Smooth muscle cell (in vitro differentiated cells): Measurements from ENCODE around the gene TAS2R60. TPM values are rescaled to one million over a fixed set of nuclear protein-coding genes. Genes with fewer than 3 reads are reported as not detected.
A peak's percentile ranks its signal among the peaks of the same experiment; 100 is the strongest.
"Not testable (repeated sequence)": the region's sequence is repeated elsewhere in the genome, so short reads cannot be mapped to it uniquely, and the experiment has no call there.

ENCODE experiments used
- DNase-seq: peaks from one replicate; lab custom pipeline; 2025; ENCODE audit not compliant: unreplicated experiment; lab: John Stamatoyannopoulos, UW
- H2AFZ ChIP-seq: fragments of 200-600 bp; sonication (generic); 2 replicates; pipeline ENCODE4 v1.6.0; 2016; ENCODE audit warnings: antibody characterized with exemption, low read depth, mild to moderate bottlenecking
- H3F3A ChIP-seq: fragments of 200-600 bp; sonication (generic); 2 replicates; pipeline ENCODE4 v1.6.0; 2017; ENCODE audit warnings: antibody characterized with exemption, low read depth
- H3K27ac ChIP-seq: fragments of 200-600 bp; sonication (generic); 2 replicates; pipeline ENCODE4 v1.5.1; 2016; ENCODE audit warnings: low read depth, mild to moderate bottlenecking
- H3K27me3 ChIP-seq: fragments of 200-600 bp; sonication (generic); 2 replicates; pipeline ENCODE4 v1.6.1; 2016; ENCODE audit warnings: low read depth, mild to moderate bottlenecking
- H3K36me3 ChIP-seq: fragments of 200-600 bp; sonication (generic); 2 replicates; pipeline ENCODE4 v1.5.1; 2016; ENCODE audit warnings: low read depth
- H3K4me1 ChIP-seq: fragments of 200-600 bp; sonication (generic); 2 replicates; pipeline ENCODE4 v1.5.1; 2016; ENCODE audit warnings: low read depth
- H3K4me2 ChIP-seq: fragments of 200-600 bp; sonication (generic); 2 replicates; pipeline ENCODE4 v1.6.0; 2016; ENCODE audit warnings: mild to moderate bottlenecking
- H3K4me3 ChIP-seq: fragments of 200-600 bp; sonication (generic); 2 replicates; pipeline ENCODE4 v1.5.1; 2016; ENCODE audit warnings: mild to moderate bottlenecking
- H3K79me2 ChIP-seq: fragments of 200-600 bp; sonication (generic); 2 replicates; pipeline ENCODE4 v1.6.0; 2016; ENCODE audit warnings: low read depth, mild to moderate bottlenecking
- H3K9ac ChIP-seq: fragments of 200-600 bp; sonication (generic); 2 replicates; pipeline ENCODE4 v1.6.0; 2016; ENCODE audit warnings: low read depth
- H3K9me3 ChIP-seq: fragments of 200-600 bp; sonication (generic); replicated peaks from 2 replicates; pipeline ENCODE4 v1.5.1; 2016; ENCODE audit warnings: low read depth
- H4K20me1 ChIP-seq: fragments of 200-600 bp; sonication (generic); 2 replicates; pipeline ENCODE4 v1.6.0; 2016; ENCODE audit warnings: low read depth
- CTCF ChIP-seq: fragments of 200-600 bp; sonication (generic); IDR thresholded peaks from 2 replicates; pipeline ENCODE4 v1.5.1; 2017; ENCODE audit warnings: borderline replicate concordance, mild to moderate bottlenecking, antibody characterized with exemption; ENCODE audit not compliant: insufficient read depth, poor library complexity, severe bottlenecking
- WGBS: methylation state at CpG from one replicate; pipeline ENCODE4 v1.1.7; 2016; ENCODE audit warnings: low lambda C conversion rate; 5-methylcytosine and 5-hydroxymethylcytosine counted together
- polyA plus RNA-seq: library from polyadenylated mRNA; unstranded; fragments of >200 nt; fragmentation: Nextera tagmentation; extraction: Ambion mirVana; gene quantifications from 2 replicates; pipeline ENCODE4 v1.2.1, GENCODE V29; 2016
- total RNA-seq: library from RNA; depleted of rRNA; stranded (reverse); fragments of >200 nt; gene quantifications from 2 replicates; pipeline ENCODE4 v1.2.3, GENCODE V29; 2014

Gene TAS2R60
- total and polyA plus RNA-seq, 2 experiments from 2014 or later, result not detected

GRCh38 chr7:143410521-143411004 is 32.7 kb upstream of the TAS2R60 start:
- Histone ChIP-seq H3K4me3 (no peak overlapping the region), H3K4me2 (peak overlapping the region; percentile 76), H3K79me2 (no peaks in the 10 kb centered on the region), H3K27ac (peak overlapping the region; percentile 29), H4K20me1 (no peaks in the 10 kb centered on the region), H3K27me3 (no peaks in the 10 kb centered on the region), H3K9me3 (no peaks in the 10 kb centered on the region), H3K36me3 (no peaks in the 10 kb centered on the region), H3F3A (peaks cover 3% of the 10 kb centered on the region), H3K4me1 (peaks cover 25% of the 10 kb centered on the region), H3K9ac (no peak overlapping the region), H2AFZ (peak overlapping the region; percentile 79)
- DNase-seq, result no peak
- no peak for TF ChIP-seq CTCF
- WGBS, result 8% methylated on average over 6 of the region's 6 CpGs

DNA sequence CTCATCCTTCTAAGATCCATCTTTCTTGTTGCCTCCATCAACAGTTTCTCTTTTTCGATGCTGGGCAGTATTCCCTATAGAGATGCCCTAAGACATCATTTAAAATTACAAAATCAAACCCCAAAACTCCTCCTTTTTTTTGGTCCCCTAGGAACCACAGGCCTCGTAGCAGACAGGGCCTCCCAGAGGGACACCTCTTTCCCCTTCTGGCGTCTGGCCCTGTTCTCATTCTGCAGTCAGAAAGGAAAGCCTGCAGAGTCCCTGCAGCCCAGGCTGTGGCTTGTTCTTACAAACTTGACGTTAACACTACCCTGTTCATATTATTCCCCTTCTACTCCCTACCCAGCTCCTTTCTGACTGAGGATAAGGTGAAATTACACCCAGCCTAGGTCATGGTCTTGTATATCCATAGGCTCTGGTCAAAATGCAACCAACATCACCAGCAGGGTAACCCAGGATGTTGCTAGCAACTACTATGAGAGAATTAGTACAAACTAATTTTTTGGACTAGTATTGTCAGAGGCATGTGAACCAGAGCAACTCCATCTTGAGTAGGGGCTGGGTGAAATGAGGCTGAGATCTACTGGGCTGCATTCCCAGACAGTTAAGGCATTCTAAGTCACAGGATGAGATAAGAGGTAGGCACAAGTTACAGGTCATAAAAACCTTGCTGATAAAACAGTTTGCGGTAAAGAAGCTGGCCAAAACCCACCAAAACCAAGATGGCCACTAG is 31.1 kb upstream of the TAS2R60 start:
- H4K20me1 ChIP-seq, result no peaks in the 10 kb centered on the region
- no peak for TF ChIP-seq CTCF

GRCh38 chr7:143413123-143413522 is 30.1 kb upstream of the TAS2R60 start:
- Histone ChIP-seq H3K79me2 (no peaks in the 10 kb centered on the region), H3K4me3 (no peak overlapping the region), H4K20me1 (no peaks in the 10 kb centered on the region), H3K4me2 (peak overlapping the region; percentile 22), H3K27me3 (no peaks in the 10 kb centered on the region), H3K27ac (peak overlapping the region; percentile 8), H3K9me3 (no peaks in the 10 kb centered on the region), H3F3A (peaks cover 2% of the 10 kb centered on the region), H2AFZ (peak overlapping the region; percentile 63), H3K36me3 (no peaks in the 10 kb centered on the region), H3K9ac (no peak overlapping the region), H3K4me1 (peaks cover 17% of the 10 kb centered on the region)
- no peak for DNase-seq
- TF ChIP-seq CTCF, result no peak
- 73% methylated on average over 8 of the region's 8 CpGs for WGBS

More for the DNA sequence above, 31.1 kb upstream of the TAS2R60 start:
- DNase-seq, result no peak
- Histone ChIP-seq H3K79me2 (no peaks in the 10 kb centered on the region), H3K4me1 (peaks cover 25% of the 10 kb centered on the region), H3K36me3 (no peaks in the 10 kb centered on the region), H3K9me3 (no peaks in the 10 kb centered on the region), H3K9ac (no peak overlapping the region), H3F3A (peaks cover 3% of the 10 kb centered on the region), H3K4me3 (no peak overlapping the region), H2AFZ (no peak overlapping the region), H3K4me2 (peak overlapping the region; percentile 32), H3K27ac (no peak overlapping the region), H3K27me3 (no peaks in the 10 kb centered on the region)
- 65% methylated on average over 5 of the region's 5 CpGs for WGBS

DNA sequence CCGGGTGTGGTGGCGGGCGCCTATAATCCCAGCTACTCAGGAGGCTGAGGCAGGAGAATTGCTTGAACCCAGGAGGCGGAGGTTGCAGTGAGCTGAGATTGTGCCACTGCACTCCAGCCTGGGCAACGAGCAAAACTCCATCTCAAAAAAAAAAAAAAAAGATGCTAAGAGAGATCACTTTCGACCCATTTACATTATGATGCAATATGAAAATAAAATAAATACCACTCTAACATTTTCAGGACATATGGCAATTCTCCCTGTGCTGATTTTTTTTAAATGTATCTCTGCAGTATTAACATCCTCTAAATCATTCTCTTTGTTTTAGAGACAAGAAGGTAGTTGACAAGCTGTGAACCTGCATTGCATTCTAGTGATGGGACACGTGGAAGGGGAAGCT is 28.0 kb upstream of the TAS2R60 start:
- not testable (repeated sequence) for H3K4me3 ChIP-seq, H3F3A ChIP-seq, H3K27me3 ChIP-seq, H3K27ac ChIP-seq, H2AFZ ChIP-seq, H3K9me3 ChIP-seq, H3K4me2 ChIP-seq, H3K36me3 ChIP-seq, H3K9ac ChIP-seq, DNase-seq, H4K20me1 ChIP-seq, H3K79me2 ChIP-seq
- peaks cover 12% of the 10 kb centered on the region for H3K4me1 ChIP-seq
- 87% methylated on average over 7 of the region's 7 CpGs for WGBS
